GM21360 (cell line): ENCODE results near the gene PCCA.
"Not testable (repeated sequence)": the region's sequence is repeated elsewhere in the genome, so short reads cannot be mapped to it uniquely, and the experiment has no call there.

Source experiments
- ATAC-seq: cut with Tn5 transposase; IDR thresholded peaks from one replicate; pipeline ENCODE4 v1.9.1; 2021; ENCODE audit warnings: mild to moderate bottlenecking, moderate library complexity; ENCODE audit not compliant: unreplicated experiment

PCCA gene

GRCh38 chr13:100097821-100098220 is 8.9 kb downstream of the PCCA start:
- no peak for ATAC-seq

DNA sequence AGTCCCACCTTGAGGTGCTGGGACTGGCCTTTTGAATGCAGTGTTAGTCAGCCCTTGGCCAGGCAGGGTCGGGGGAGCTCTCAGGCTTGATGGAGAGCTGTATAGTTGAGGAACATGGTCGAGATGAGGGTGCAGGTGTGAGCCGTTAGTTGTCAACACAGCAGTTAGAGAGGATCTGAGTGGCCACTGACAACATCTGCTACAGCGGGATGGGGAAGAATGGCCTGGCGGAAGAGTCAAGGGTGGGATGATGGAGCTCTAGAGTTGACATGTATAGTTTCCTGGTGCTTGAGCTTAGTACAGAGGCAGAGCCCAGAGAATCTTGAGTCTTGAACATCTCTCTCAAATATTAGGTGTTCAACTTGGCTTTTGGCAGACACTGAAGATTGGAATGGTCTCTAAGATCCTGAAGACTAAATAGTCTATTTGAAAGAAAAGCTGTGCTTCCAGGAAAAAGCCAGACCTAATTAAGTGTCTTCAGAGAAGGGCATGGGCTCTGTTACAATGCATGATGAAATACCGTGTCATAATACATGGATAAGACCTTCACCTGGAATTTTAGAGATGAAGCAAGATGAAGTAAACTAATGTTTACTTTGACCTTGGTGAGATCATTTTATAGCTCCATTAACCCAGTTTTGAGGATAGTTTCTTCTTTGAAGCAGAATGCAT is 9.7 kb downstream of the PCCA start:
- no peak for ATAC-seq

DNA sequence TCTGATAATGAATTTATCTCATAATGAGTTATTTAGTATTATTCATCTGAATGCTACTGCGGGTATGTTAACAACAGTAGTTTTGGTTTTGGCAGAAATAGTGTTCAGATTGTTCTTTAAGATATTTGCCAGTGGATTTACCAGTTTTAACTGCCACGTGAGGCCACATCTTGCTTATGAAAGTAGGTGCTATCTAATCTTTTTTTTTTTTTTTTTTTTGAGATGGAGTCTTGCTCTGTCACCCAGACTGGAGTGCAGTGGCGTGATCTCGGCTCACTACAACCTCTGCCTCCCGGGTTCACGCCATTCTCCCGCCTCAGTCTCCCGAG is 10.2 kb downstream of the PCCA start:
- not testable (repeated sequence) for ATAC-seq

- ATAC-seq: no peak
Observed at GRCh38 chr13:100100115-100100879, 11.4 kb downstream of the PCCA start.

DNA sequence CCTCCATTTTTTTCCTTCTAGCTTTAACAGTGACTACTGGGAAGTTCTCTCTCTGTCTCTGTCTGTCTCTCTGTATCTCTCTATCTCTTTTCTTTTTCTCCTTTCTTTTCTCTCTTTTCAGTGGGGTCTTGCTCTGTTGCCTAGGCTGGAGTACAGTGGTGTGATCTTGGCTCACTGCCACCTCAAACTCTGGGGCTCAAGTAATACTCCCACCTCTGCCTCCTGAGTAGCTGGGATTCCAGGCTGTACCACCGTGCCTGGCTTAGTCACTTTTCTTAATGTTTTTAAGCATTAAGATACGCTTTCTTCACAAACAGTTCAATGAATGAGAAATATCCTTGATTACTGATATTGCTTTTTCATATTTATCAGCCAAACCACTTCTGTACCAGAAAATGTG is 13.1 kb downstream of the PCCA start:
- ATAC-seq: no peak

- ATAC-seq: no peak
Observed at GRCh38 chr13:100106005-100106404, 17.1 kb downstream of the PCCA start.

- no peak for ATAC-seq
Observed at GRCh38 chr13:100106705-100107104, 17.8 kb downstream of the PCCA start.

DNA sequence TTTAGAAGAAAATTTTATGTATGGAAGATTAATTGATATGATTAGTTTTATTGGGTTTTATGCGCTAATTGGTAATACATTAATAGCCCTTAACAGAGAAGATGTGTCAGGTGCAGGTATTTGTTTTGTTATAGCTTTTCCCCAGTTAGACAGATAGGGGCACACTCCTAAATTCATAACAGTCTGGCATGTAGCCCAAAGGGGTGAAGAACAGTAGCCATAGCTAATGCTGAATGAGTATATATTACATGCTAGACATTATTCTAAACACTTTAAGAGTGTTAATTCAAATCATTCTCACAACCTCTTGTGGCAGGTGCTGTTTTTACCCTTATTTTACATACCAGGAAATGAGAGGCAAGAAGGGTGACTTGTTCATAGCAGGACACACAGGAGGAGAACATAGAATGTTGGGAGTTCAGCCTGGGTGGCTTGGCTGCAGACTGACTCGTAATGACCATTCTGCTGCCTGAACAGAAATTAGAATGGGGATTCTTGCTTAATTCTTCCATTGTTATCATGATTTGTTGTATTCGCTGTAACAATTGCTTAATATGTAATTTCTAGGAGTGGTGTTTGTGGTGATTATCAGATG is 20.1 kb downstream of the PCCA start:
- peak; percentile 65 for ATAC-seq

- ATAC-seq: no peak
Observed at GRCh38 chr13:100110269-100110668, 21.4 kb downstream of the PCCA start.

GRCh38 chr13:100112186-100112838 is 23.4 kb downstream of the PCCA start:
- no peak for ATAC-seq

DNA sequence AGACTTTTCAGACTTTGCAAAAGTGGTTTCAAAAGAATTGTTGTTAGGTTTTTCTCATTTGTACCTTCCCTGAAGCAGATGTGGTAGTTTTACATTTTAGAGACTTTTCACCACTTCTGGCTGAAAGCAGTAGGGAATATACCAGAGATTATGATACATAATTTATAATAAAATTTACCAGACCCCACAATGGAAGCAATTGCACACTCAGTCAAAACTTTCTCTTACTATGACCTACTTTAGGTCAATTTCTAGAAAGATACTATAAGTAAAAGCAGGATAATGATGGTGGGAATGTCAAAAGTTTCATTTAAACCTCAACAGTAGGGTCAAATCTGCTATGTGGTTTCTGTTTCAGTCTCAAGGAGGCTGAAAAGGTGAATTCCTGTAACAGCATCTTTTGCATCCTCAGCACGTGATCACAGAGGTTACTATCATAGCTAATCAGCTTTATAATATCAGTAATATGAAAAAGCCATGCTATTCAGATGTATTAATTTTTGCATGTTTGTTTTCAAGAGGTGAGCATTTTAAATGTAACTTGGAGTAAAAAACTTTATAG is 26.9 kb downstream of the PCCA start:
- ATAC-seq: no peak

DNA sequence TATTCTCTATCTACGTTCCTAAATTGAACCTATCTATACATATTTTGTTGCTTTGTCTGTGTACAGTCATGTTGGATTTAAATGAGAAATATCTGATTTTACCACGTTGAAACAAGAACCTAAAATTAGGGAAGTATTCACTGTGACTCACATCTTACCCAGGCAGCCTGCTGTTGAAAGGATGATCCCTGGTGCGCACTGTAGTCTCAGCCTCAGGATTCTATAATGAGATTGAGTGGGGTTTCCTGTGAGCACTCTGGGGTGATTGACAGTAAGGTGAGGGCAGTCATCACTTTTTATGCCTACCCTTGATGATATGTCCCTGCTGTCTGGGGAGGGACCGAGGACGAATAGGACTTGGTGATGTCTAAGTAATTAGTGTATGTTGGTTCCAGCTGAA is 35.4 kb downstream of the PCCA start:
- no peak for ATAC-seq

DNA sequence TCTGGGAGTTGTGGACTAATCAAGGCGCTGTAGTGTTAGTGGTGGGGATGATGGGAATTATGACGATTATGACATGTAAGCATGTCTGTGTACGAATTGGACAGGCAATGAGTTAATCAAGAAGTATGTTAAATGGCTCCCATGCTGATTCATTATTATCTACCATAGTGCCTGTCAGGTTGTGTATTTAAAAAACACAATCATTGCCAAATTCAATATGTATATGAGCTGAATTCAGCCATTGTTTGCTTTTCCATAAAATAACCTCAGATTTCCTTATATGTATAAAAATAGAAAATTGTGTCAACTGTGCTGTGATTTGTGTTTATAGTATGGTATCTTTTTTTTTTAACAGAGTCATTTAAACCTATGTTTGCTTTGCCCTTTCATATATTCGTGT is 37.1 kb downstream of the PCCA start:
- ATAC-seq: no peak

DNA sequence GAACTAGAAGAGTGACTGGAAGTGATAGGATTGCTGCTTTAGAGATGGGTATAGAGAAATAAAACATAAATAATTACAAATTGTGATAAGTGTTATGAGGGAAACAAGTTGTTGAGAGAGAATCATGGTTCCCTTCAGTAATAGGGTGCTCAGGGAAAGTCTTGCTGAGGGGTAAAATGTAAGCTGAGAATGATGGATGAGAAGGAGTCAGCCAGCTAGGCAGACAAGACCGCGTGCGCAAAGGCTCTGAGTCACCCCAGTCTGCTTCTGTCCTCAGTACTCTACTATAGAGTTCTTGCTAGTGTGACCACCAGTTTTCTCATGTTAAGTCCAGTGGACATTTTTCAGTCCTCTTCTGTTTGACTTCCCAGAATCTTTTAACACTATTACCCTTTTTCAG is 39.5 kb downstream of the PCCA start:
- no peak for ATAC-seq

- no peak for ATAC-seq
Observed at GRCh38 chr13:100128838-100129237, 39.9 kb downstream of the PCCA start.

- ATAC-seq: peak; percentile 69
Observed at GRCh38 chr13:100129605-100130004, 40.7 kb downstream of the PCCA start.

GRCh38 chr13:100130092-100130491 is 41.2 kb downstream of the PCCA start:
- no peak for ATAC-seq

DNA sequence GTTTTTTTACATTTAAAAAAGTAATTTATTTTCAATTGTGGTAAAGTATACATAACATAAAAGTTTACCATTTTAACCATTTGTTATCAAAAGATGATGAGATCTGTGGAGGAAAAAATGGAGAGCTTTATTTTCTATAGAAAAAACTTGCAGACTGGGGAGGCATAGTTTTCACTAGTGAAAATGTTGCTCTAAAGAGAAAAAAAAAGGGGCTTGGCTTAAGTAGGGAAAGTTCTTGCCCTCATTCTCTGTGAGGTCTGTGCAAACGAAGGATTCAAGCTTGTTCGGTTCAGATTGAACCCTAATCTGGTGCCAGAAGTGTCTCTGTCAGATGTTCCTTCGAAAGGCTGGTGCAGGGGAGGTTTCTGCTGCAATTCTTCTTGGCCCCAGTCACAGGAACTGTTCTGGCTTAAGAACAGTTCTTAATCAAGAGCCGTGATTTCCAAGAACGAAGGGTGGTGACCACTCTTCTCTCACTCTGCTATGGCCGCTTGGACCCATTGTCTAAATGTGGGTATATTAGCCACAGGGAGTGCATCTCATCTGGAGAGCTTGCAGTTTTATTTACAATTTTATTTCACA is 42.1 kb downstream of the PCCA start:
- no peak for ATAC-seq

DNA sequence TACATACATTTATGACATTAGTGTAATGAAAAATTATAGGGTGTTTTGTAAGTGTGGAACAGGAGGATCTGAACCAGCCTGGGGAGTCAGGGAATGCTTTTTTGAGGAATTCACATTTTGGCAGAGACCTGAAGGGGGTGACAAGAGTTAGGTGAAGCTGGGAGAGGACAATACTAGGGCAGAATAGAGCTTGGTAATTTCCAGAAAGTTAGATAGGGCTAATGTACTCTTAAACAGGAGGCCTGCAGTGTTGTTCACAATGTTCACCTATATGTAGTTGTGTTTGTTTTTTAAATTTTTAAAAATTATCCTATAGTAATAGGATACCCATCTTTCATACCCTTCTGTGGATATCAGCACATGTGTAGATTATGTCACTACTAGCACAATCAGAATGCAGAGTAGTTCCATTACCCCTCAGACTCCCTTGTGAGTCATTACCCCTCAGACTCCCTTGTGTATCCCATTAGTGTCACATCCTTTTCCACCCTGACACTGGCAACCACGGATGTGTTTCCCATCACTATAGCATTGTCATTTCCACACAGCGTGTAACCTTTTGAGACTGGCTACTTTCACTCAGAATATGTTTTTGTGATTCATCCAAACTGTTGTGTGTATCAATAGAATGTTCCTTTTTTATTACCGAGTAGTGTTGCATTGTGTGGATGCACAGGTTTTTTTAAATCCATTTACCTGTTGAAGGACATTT is 43.1 kb downstream of the PCCA start:
- ATAC-seq: no peak

GRCh38 chr13:100138859-100139491 is 50.1 kb downstream of the PCCA start:
- no peak for ATAC-seq
